WTC11 (cell line): ENCODE results near the gene PCK2.

Source experiments
- AFF4 ChIP-seq: sonication (generic); formaldehyde crosslinking; IDR thresholded peaks from 2 replicates; pipeline ENCODE4 v1.8.1; 2023; ENCODE audit warnings: mild to moderate bottlenecking, missing genetic modification reagents, borderline replicate concordance
- ATF1 ChIP-seq: sonication (generic); formaldehyde crosslinking; IDR thresholded peaks from 2 replicates; pipeline ENCODE4 v1.8.1; 2023; ENCODE audit warnings: mild to moderate bottlenecking, moderate library complexity, missing genetic modification reagents
- ATF3 ChIP-seq: sonication (generic); formaldehyde crosslinking; conservative IDR thresholded peaks from 2 replicates; pipeline ENCODE4 v1.8.1; 2022; ENCODE audit warnings: mild to moderate bottlenecking, missing genetic modification reagents
- CBFB ChIP-seq: sonication (generic); formaldehyde crosslinking; IDR thresholded peaks from 2 replicates; pipeline ENCODE4 v1.8.1; 2022; ENCODE audit warnings: mild to moderate bottlenecking, low read depth, missing genetic modification reagents
- CREB1 ChIP-seq: sonication (generic); formaldehyde crosslinking; IDR thresholded peaks from 2 replicates; pipeline ENCODE4 v1.8.0; 2023; ENCODE audit warnings: mild to moderate bottlenecking, missing genetic modification reagents
- CTCF ChIP-seq: fragments of 200-600 bp; IDR thresholded peaks from 2 replicates; pipeline ENCODE4 v1.8.0; 2022; ENCODE audit warnings: antibody characterized with exemption
- ELF4 ChIP-seq: sonication (generic); formaldehyde crosslinking; IDR thresholded peaks from 2 replicates; pipeline ENCODE4 v1.8.1; 2022; ENCODE audit warnings: low read depth, mild to moderate bottlenecking, moderate library complexity, missing genetic modification reagents
- FOXK1 ChIP-seq: sonication (generic); formaldehyde crosslinking; IDR thresholded peaks from 2 replicates; pipeline ENCODE4 v1.8.0; 2022; ENCODE audit warnings: mild to moderate bottlenecking, moderate library complexity, missing genetic modification reagents
- MAX ChIP-seq: sonication (generic); formaldehyde crosslinking; IDR thresholded peaks from 2 replicates; pipeline ENCODE4 v1.8.0; 2022; ENCODE audit warnings: mild to moderate bottlenecking, missing genetic modification reagents
- NFE2L1 ChIP-seq: sonication (generic); formaldehyde crosslinking; IDR thresholded peaks from 2 replicates; pipeline ENCODE4 v1.8.1; 2023; ENCODE audit warnings: missing genetic modification reagents
- NFYB ChIP-seq: sonication (generic); formaldehyde crosslinking; conservative IDR thresholded peaks from 2 replicates; pipeline ENCODE4 v1.8.0; 2022; ENCODE audit warnings: low read depth, missing genetic modification reagents
- NR3C1 ChIP-seq: sonication (generic); formaldehyde crosslinking; conservative IDR thresholded peaks from 2 replicates; pipeline ENCODE4 v1.8.1; 2023; ENCODE audit warnings: low read depth, mild to moderate bottlenecking, missing genetic modification reagents
- ZNF138 ChIP-seq: sonication (generic); formaldehyde crosslinking; conservative IDR thresholded peaks from 2 replicates; pipeline ENCODE4 v1.8.1; 2022; ENCODE audit warnings: mild to moderate bottlenecking, moderate library complexity, missing genetic modification reagents
- ZNF263 ChIP-seq: sonication (generic); formaldehyde crosslinking; IDR thresholded peaks from 2 replicates; pipeline ENCODE4 v1.8.1; 2022; ENCODE audit warnings: low read depth, mild to moderate bottlenecking, moderate library complexity, missing genetic modification reagents

GRCh38 chr14:24051789-24052655, 42.1 kb upstream of the PCK2 start, which contains the start of gene CARMIL3:
- no peak for TF ChIP-seq NR3C1 (CRISPR knock-in tag)
- TF ChIP-seq CTCF = no peak
- no peak for TF ChIP-seq ELF4 (CRISPR knock-in tag)
- no peak for TF ChIP-seq ATF3 (CRISPR knock-in tag)
- TF ChIP-seq FOXK1 (CRISPR knock-in tag) = peak; percentile 75
- TF ChIP-seq MAX (CRISPR knock-in tag) = peak; percentile 67
- peak; percentile 45; the same call in 1 of the 2 replicates for TF ChIP-seq CREB1
- TF ChIP-seq NFE2L1 (CRISPR knock-in tag) = peak; percentile 60
- no peak for TF ChIP-seq NFYB (CRISPR knock-in tag)
- no peak for TF ChIP-seq ZNF263
- no peak for TF ChIP-seq CBFB (CRISPR knock-in tag)
- TF ChIP-seq ATF1 (CRISPR knock-in tag) = no peak
- 0 out of 2 replicates have a peak, but pooled peaks have one; percentile 36 for TF ChIP-seq ZNF138 (CRISPR knock-in tag)
- no peak for TF ChIP-seq AFF4 (CRISPR knock-in tag)
